IPS-20b (cell line): ENCODE data around the gene VMA21.

Experiments used
- H3K27ac ChIP-seq: one replicate; pipeline ENCODE4 v1.5.1; 2013; ENCODE audit warnings: low read length
- H3K27me3 ChIP-seq: 2 replicates; pipeline ENCODE4 v1.6.1; 2013; ENCODE audit warnings: mild to moderate bottlenecking, low read length, inconsistent platforms; ENCODE audit not compliant: insufficient read depth
- H3K36me3 ChIP-seq: 2 replicates; pipeline ENCODE4 v1.6.1; 2013; ENCODE audit warnings: low read depth, mild to moderate bottlenecking, inconsistent platforms, low read length, moderate library complexity; ENCODE audit not compliant: insufficient read depth
- H3K4me1 ChIP-seq: 2 replicates; pipeline ENCODE4 v1.6.1; 2013; ENCODE audit warnings: mild to moderate bottlenecking, control low read depth, inconsistent platforms, low read length, moderate library complexity; ENCODE audit not compliant: insufficient read depth
- H3K4me3 ChIP-seq: 2 replicates; pipeline ENCODE4 v1.5.1; 2013; ENCODE audit warnings: mild to moderate bottlenecking, low read length, inconsistent platforms
- H3K9ac ChIP-seq: 2 replicates; pipeline ENCODE4 v1.6.1; 2013; ENCODE audit warnings: low read depth, mild to moderate bottlenecking, inconsistent platforms, low read length, moderate library complexity
- H3K9me3 ChIP-seq: 2 replicates; pipeline ENCODE4 v1.6.1; 2013; ENCODE audit warnings: mild to moderate bottlenecking, low read depth, low read length, inconsistent platforms; ENCODE audit not compliant: insufficient read depth

The VMA21 gene

GRCh38 chrX:151396042-151396824 is 773 bp upstream of the VMA21 start:
- no peaks in the 10 kb centered on the region for H3K27me3 ChIP-seq
- H3K9ac ChIP-seq: peak overlapping the region; percentile 88; the same call in 1 of the 2 replicates
- no peaks in the 10 kb centered on the region; the same call in 1 of the 2 replicates for H3K4me1 ChIP-seq
- peak overlapping the region; percentile 74 for H3K4me3 ChIP-seq
- no peaks in the 10 kb centered on the region for H3K9me3 ChIP-seq
- H3K27ac ChIP-seq: peak overlapping the region; percentile 83
- no peaks in the 10 kb centered on the region for H3K36me3 ChIP-seq

GRCh38 chrX:151397741-151398070 is 700 bp downstream of the VMA21 start:
- H3K36me3 ChIP-seq: no peaks in the 10 kb centered on the region
- H3K9me3 ChIP-seq: no peaks in the 10 kb centered on the region
- H3K9ac ChIP-seq: peak overlapping the region; percentile 93
- peak overlapping the region; percentile 91 for H3K4me3 ChIP-seq
- peak overlapping the region; percentile 47 for H3K27ac ChIP-seq
- H3K27me3 ChIP-seq: no peaks in the 10 kb centered on the region
- no peaks in the 10 kb centered on the region; the same call in 1 of the 2 replicates for H3K4me1 ChIP-seq

- no peaks in the 10 kb centered on the region for H3K27me3 ChIP-seq
- no peak overlapping the region; the same call in 1 of the 2 replicates for H3K9ac ChIP-seq
- H3K9me3 ChIP-seq: no peaks in the 10 kb centered on the region
- H3K27ac ChIP-seq: no peak overlapping the region
- peaks cover 3% of the 10 kb centered on the region; the same call in 1 of the 2 replicates for H3K36me3 ChIP-seq
- H3K4me3 ChIP-seq: peak overlapping the region; percentile 91; the same call in 1 of the 2 replicates
- no peaks in the 10 kb centered on the region; the same call in 1 of the 2 replicates for H3K4me1 ChIP-seq
Observed at GRCh38 chrX:151398346-151398745, 1.3 kb downstream of the VMA21 start.

GRCh38 chrX:151402719-151403390 is 5.8 kb downstream of the VMA21 start:
- Histone ChIP-seq H3K4me1 (no peaks in the 10 kb centered on the region; the same call in 1 of the 2 replicates), H3K27ac (no peak overlapping the region), H3K4me3 (no peak overlapping the region), H3K36me3 (peaks cover 26% of the 10 kb centered on the region), H3K9me3 (no peaks in the 10 kb centered on the region), H3K27me3 (no peaks in the 10 kb centered on the region), H3K9ac (no peak overlapping the region)

GRCh38 chrX:151416579-151416978 is 19.6 kb downstream of the VMA21 start:
- Histone ChIP-seq H3K4me3 (no peak overlapping the region), H3K27me3 (no peaks in the 10 kb centered on the region), H3K4me1 (peaks cover 10% of the 10 kb centered on the region; the same call in 1 of the 2 replicates), H3K27ac (no peak overlapping the region), H3K9ac (no peak overlapping the region), H3K36me3 (no peaks in the 10 kb centered on the region), H3K9me3 (no peaks in the 10 kb centered on the region)

- Histone ChIP-seq H3K4me1 (peaks cover 10% of the 10 kb centered on the region; the same call in 1 of the 2 replicates), H3K4me3 (no peak overlapping the region), H3K27ac (no peak overlapping the region), H3K27me3 (no peaks in the 10 kb centered on the region), H3K36me3 (no peaks in the 10 kb centered on the region), H3K9me3 (no peaks in the 10 kb centered on the region), H3K9ac (no peak overlapping the region)
Observed at GRCh38 chrX:151419782-151420181, 22.8 kb downstream of the VMA21 start.

GRCh38 chrX:151424505-151424904 is 27.5 kb downstream of the VMA21 start:
- Histone ChIP-seq H3K4me1 (peaks cover 2% of the 10 kb centered on the region; the same call in 1 of the 2 replicates), H3K4me3 (no peak overlapping the region)

GRCh38 chrX:151448509-151448908 is 51.5 kb downstream of the VMA21 start:
- no peaks in the 10 kb centered on the region for H3K36me3 ChIP-seq
- H3K4me3 ChIP-seq: no peak overlapping the region
- no peaks in the 10 kb centered on the region for H3K9me3 ChIP-seq
- no peaks in the 10 kb centered on the region for H3K4me1 ChIP-seq
- H3K9ac ChIP-seq: no peak overlapping the region
- H3K27ac ChIP-seq: no peak overlapping the region
- no peaks in the 10 kb centered on the region for H3K27me3 ChIP-seq

More at GRCh38 chrX:151424505-151424904, 27.5 kb downstream of the VMA21 start:
- Histone ChIP-seq H3K9me3 (no peaks in the 10 kb centered on the region), H3K27ac (no peak overlapping the region), H3K9ac (no peak overlapping the region), H3K36me3 (no peaks in the 10 kb centered on the region), H3K27me3 (no peaks in the 10 kb centered on the region)

- H3K36me3 ChIP-seq: no peaks in the 10 kb centered on the region
- H3K9me3 ChIP-seq: no peaks in the 10 kb centered on the region
- H3K4me1 ChIP-seq: no peaks in the 10 kb centered on the region
- no peak overlapping the region for H3K27ac ChIP-seq
- no peak overlapping the region for H3K9ac ChIP-seq
- no peaks in the 10 kb centered on the region for H3K27me3 ChIP-seq
- H3K4me3 ChIP-seq: no peak overlapping the region
Observed at GRCh38 chrX:151458824-151459223, 61.8 kb downstream of the VMA21 start.
